SHP77 (cell line): ENCODE data around the gene GGT6.
"Not testable (repeated sequence)": the region's sequence is repeated elsewhere in the genome, so short reads cannot be mapped to it uniquely, and the experiment has no call there.

Source experiments
- DNase-seq, 2 experiments: peaks; one replicate each; lab custom pipeline; 2025; lab: John Stamatoyannopoulos, UW

The GGT6 gene

GRCh38 chr17:4560421-4560820 is at the start of gene GGT6:
Gene GGT6, minus strand, starts transcription at chr17:4560577. Its CDS starts 56 bp downstream, at chr17:4560521.
- no peak for DNase-seq

GRCh38 chr17:4610162-4610561 is 49.8 kb upstream of the GGT6 start:
- DNase-seq: no peak

GRCh38 chr17:4609761-4610160 is 49.4 kb upstream of the GGT6 start:
- DNase-seq: no peak

- DNase-seq: no peak
Observed at GRCh38 chr17:4607773-4608187, 47.4 kb upstream of the GGT6 start.

- DNase-seq: no peak
Observed at GRCh38 chr17:4607261-4607741, 46.9 kb upstream of the GGT6 start.

- no peak for DNase-seq
Observed at GRCh38 chr17:4605826-4606225, 45.4 kb upstream of the GGT6 start.

- DNase-seq: not testable (repeated sequence)
Observed at GRCh38 chr17:4604736-4605135, 44.4 kb upstream of the GGT6 start.

GRCh38 chr17:4604111-4604644 is 43.8 kb upstream of the GGT6 start:
- peak; percentile 74 to 83 for DNase-seq

- DNase-seq: no peak
Observed at GRCh38 chr17:4602041-4602440, 41.7 kb upstream of the GGT6 start.

- DNase-seq: no peak
Observed at GRCh38 chr17:4601326-4601725, 40.9 kb upstream of the GGT6 start.

- peak; percentile 58 to 62 for DNase-seq
Observed at GRCh38 chr17:4600563-4600962, 40.2 kb upstream of the GGT6 start.

- DNase-seq: peak; percentile 39 to 73
Observed at GRCh38 chr17:4599505-4600281, 39.3 kb upstream of the GGT6 start.

GRCh38 chr17:4598776-4599504 is 38.6 kb upstream of the GGT6 start:
- no peak for DNase-seq

- no peak for DNase-seq
Observed at GRCh38 chr17:4597975-4598374, 37.6 kb upstream of the GGT6 start.

GRCh38 chr17:4596636-4597380 is 36.4 kb upstream of the GGT6 start:
- DNase-seq: no peak

GRCh38 chr17:4595685-4596342 is 35.4 kb upstream of the GGT6 start:
- DNase-seq: not testable (repeated sequence)

GRCh38 chr17:4594931-4595684 is 34.7 kb upstream of the GGT6 start:
- no peak for DNase-seq

GRCh38 chr17:4594406-4594805 is 34.0 kb upstream of the GGT6 start:
- no peak for DNase-seq

GRCh38 chr17:4593021-4593421 is 32.6 kb upstream of the GGT6 start:
- no peak for DNase-seq

- DNase-seq: no peak
Observed at GRCh38 chr17:4592240-4593005, 32.0 kb upstream of the GGT6 start.
